ENCODE results near the gene TAS1R2.

TAS1R2 gene

DNA sequence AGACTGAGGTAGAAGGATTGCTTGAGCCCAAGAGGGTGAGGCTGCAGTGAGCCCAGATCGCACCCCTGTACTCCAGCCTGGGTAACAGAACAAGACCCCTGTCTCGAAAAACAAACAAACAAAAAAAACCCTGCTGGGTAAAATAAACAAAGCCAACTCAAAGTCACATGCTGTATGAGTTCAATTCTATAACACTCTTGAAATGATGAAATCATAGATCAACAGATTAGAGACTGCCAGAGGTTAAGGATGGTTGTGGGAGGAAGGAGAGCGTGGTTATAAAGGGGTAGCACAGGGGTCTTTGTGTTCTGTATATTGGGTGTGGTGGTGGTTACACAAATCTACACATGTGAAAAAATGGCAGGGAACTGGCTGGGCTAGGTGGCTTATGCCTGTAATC, 62.5 kb downstream of the TAS1R2 start:
- no peak for DNase-seq

- DNase-seq, result no peak
Measured at GRCh38 chr1:18795002-18795689, 64.3 kb downstream of the TAS1R2 start.

DNA sequence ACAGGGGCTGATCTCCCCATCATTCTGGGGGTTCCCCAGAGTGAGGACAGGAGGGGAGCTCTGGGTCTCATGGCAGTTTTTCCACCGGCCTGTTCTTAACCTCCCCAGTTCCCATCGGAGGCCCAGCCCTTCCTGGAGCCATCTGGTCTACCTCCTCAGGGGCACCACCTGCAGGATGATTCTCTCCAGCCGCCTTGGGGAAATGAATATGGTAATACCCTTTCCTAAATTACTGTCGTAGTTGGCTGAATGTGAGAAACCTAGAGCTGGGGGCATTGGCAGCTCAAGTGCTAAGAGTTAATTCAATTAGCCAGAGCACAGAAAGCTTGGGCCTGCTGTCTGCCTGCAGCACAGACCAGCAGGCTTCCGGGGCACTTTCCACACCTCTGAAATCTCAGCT, 64.9 kb downstream of the TAS1R2 start:
- peak; percentile 15 for DNase-seq

- peak; percentile 76 for DNase-seq
Measured at GRCh38 chr1:18794051-18794450, 65.4 kb downstream of the TAS1R2 start.

DNA sequence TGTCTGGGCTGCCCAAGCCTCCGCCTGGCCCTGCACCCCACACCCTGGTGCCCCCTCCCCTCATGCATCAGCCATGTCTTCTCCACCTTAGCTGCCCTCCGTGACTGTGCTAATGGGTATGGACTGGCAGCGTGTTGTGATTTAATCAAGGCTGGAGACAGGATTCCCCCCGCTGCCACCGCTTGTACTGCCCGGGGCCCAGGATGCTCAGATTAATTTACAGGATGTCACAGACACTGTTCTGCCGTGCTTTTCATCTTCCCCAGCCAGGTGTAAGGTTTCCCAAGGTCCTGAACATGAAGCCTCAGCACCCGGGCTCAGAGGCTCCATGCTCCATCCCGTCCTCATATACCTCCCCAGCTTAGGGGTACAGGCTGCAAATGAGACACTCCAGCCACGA, 66.3 kb downstream of the TAS1R2 start:
- no peak for DNase-seq

DNA sequence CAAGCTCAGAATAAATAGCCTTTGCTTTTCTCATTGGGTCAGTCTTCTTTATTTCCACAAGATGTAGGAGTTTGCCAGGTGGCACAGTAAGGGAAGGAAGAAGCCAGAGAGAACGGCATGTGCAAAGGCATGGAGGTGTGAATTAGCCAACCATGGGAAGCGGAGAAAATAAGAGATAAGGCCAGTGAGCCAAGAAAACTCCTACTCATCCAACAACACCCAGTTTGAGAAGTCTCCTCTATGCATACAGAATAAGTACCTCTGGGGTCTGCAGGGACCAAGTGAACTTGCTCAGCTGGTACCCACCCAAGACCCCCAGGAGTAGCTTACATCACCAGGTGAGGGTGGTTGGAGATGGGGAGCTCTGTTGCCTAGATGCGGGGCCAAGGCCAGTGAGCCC, 66.7 kb downstream of the TAS1R2 start:
- DNase-seq, result no peak
